ENCODE results near the gene LRRC49.
A peak's percentile ranks its signal among the peaks of the same experiment; 100 is the strongest.
"Not testable (repeated sequence)": the region's sequence is repeated elsewhere in the genome, so short reads cannot be mapped to it uniquely, and the experiment has no call there.

LRRC49 gene

GRCh38 chr15:70866982-70867641, 25.5 kb upstream of the LRRC49 start:
- DNase-seq (ENCODE audit: low spot score) = no peak

- peak; percentile 27 for DNase-seq (ENCODE audit: low spot score)
Observed at GRCh38 chr15:70867911-70868467, 24.6 kb upstream of the LRRC49 start.

- DNase-seq (ENCODE audit: low spot score) = no peak
Observed at GRCh38 chr15:70869346-70869745, 23.3 kb upstream of the LRRC49 start.

GRCh38 chr15:70870051-70870450, 22.6 kb upstream of the LRRC49 start:
- peak; percentile 66 for DNase-seq (ENCODE audit: low spot score)

- not testable (repeated sequence) for DNase-seq (ENCODE audit: low spot score)
Observed at GRCh38 chr15:70871490-70871889, 21.1 kb upstream of the LRRC49 start.

- no peak for DNase-seq (ENCODE audit: low spot score)
Observed at GRCh38 chr15:70873232-70874054, 19.2 kb upstream of the LRRC49 start.

GRCh38 chr15:70875001-70875782, 17.4 kb upstream of the LRRC49 start:
- DNase-seq (ENCODE audit: low spot score) = peak; percentile 62

- no peak for DNase-seq (ENCODE audit: low spot score)
Observed at GRCh38 chr15:70876011-70876410, 16.6 kb upstream of the LRRC49 start.

GRCh38 chr15:70876683-70877082, 15.9 kb upstream of the LRRC49 start:
- no peak for DNase-seq (ENCODE audit: low spot score)

GRCh38 chr15:70879401-70879800, 13.2 kb upstream of the LRRC49 start:
- DNase-seq (ENCODE audit: low spot score) = peak; percentile 70

GRCh38 chr15:70880781-70881180, 11.8 kb upstream of the LRRC49 start:
- DNase-seq (ENCODE audit: low spot score) = no peak

- DNase-seq (ENCODE audit: low spot score) = no peak
Observed at GRCh38 chr15:70882361-70882760, 10.3 kb upstream of the LRRC49 start.

- peak; percentile 55 for DNase-seq (ENCODE audit: low spot score)
Observed at GRCh38 chr15:70892912-70893560, 410 bp downstream of the LRRC49 start.

- DNase-seq (ENCODE audit: low spot score) = peak; percentile 51
Observed at GRCh38 chr15:70902107-70902506, 9.5 kb downstream of the LRRC49 start.

GRCh38 chr15:70906842-70907241, 14.2 kb downstream of the LRRC49 start:
- DNase-seq (ENCODE audit: low spot score) = peak; percentile 12

GRCh38 chr15:70907784-70908471, 15.3 kb downstream of the LRRC49 start:
- no peak for DNase-seq (ENCODE audit: low spot score)

GRCh38 chr15:70910958-70911357, 18.3 kb downstream of the LRRC49 start:
- DNase-seq (ENCODE audit: low spot score) = no peak

- DNase-seq (ENCODE audit: low spot score) = no peak
Observed at GRCh38 chr15:70912187-70912586, 19.6 kb downstream of the LRRC49 start.

- no peak for DNase-seq (ENCODE audit: low spot score)
Observed at GRCh38 chr15:70916531-70916930, 23.9 kb downstream of the LRRC49 start.

- DNase-seq (ENCODE audit: low spot score) = no peak
Observed at GRCh38 chr15:70917955-70918354, 25.3 kb downstream of the LRRC49 start.
